HL-60 (cell line): ENCODE measurements around the gene NAALADL1.
"Not testable (repeated sequence)": the region's sequence is repeated elsewhere in the genome, so short reads cannot be mapped to it uniquely, and the experiment has no call there.

Source experiments
- DNase-seq, 2 experiments: peaks; one replicate each; pipeline ENCODE4 v3.0.0-alpha.2; 2010 to 2020; ENCODE audit warnings: low read depth in 1 of 2, low spot score in 1 of 2
- H3K27ac ChIP-seq: fragments of 250-450 bp; sonication (Bioruptor Pico); replicated peaks from 2 replicates; pipeline ENCODE4 v1.5.1; 2020; ENCODE audit warnings: mild to moderate bottlenecking, moderate library complexity
- H3K27me3 ChIP-seq: fragments of 250-450 bp; sonication (Bioruptor Pico); 2 replicates; pipeline ENCODE4 v1.5.1; 2021; ENCODE audit warnings: mild to moderate bottlenecking, moderate library complexity; ENCODE audit not compliant: insufficient read depth, poor library complexity, severe bottlenecking
- H3K4me3 ChIP-seq: replicated peaks from 2 replicates; pipeline ENCODE4 v1.5.1; 2011; ENCODE audit warnings: mild to moderate bottlenecking, control low read depth, low read length; ENCODE audit not compliant: insufficient read depth
- GABPA ChIP-seq: IDR thresholded peaks from 2 replicates; pipeline ENCODE4 v1.6.1; 2012; ENCODE audit warnings: low read depth
- POLR2AphosphoS5 ChIP-seq: IDR thresholded peaks from 2 replicates; pipeline ENCODE4 v1.6.1; 2012; ENCODE audit warnings: low read depth
- SPI1 ChIP-seq: IDR thresholded peaks from 2 replicates; pipeline ENCODE4 v1.6.1; 2012; ENCODE audit warnings: low read depth, mild to moderate bottlenecking, borderline replicate concordance
- TF ChIP-seq, protein P1 (sequence below): IDR thresholded peaks from one replicate; pipeline ENCODE4 v1.5.1; 2011; ENCODE audit warnings: low read length, control low read depth, inconsistent platforms; ENCODE audit not compliant: insufficient read depth
- TF ChIP-seq, protein P2 (sequence below): IDR thresholded peaks from 2 replicates; pipeline ENCODE4 v1.6.1; 2012; ENCODE audit warnings: low read depth; ENCODE audit not compliant: insufficient replicate concordance

The NAALADL1 gene

DNA sequence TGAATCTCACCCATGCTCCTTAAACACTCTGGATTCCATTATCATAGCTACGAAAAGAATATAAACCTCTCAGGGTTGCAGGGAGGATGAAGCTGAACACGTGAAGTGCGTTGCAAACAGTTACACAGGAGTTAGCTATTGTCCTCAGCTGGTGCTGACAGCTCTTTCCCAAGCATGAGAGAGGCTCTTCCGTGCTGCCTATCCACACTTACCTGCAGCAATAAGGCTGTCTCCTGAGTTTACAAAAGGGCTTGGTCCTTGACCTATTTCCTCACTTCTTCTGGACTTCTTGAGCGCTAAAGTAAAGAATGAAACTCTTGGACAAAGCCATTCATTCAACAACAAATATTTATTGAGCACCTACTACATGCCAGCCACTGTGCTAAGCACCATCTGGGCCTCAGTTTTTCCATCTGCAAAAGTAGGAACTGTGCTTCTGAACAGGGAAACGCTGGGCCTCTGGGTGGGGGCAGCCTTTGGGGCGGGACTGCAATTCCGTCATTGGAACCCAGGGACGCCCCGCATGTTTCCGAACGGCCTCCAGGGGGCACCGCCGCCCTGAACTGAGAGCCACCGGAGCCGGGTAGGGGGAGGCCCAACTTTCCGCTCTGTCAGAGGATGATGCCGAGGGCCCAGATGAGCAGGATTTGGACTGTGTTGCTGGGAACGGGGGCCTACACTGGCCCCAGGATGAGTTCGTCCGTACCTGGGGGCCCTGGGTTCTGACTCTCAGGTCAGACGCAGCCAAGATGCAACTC, 45.0 kb downstream of the NAALADL1 start:
- peak overlapping the region; percentile 89 for H3K27ac ChIP-seq
- peak; percentile 85 to 96 for DNase-seq
- TF ChIP-seq POLR2AphosphoS5 (no peak), GABPA (no peak), SPI1 (peak; percentile 81; the same call in 1 of the 2 replicates)
- TF ChIP-seq, protein P1, sequence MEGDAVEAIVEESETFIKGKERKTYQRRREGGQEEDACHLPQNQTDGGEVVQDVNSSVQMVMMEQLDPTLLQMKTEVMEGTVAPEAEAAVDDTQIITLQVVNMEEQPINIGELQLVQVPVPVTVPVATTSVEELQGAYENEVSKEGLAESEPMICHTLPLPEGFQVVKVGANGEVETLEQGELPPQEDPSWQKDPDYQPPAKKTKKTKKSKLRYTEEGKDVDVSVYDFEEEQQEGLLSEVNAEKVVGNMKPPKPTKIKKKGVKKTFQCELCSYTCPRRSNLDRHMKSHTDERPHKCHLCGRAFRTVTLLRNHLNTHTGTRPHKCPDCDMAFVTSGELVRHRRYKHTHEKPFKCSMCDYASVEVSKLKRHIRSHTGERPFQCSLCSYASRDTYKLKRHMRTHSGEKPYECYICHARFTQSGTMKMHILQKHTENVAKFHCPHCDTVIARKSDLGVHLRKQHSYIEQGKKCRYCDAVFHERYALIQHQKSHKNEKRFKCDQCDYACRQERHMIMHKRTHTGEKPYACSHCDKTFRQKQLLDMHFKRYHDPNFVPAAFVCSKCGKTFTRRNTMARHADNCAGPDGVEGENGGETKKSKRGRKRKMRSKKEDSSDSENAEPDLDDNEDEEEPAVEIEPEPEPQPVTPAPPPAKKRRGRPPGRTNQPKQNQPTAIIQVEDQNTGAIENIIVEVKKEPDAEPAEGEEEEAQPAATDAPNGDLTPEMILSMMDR: peak; percentile 64
- TF ChIP-seq, protein P2, sequence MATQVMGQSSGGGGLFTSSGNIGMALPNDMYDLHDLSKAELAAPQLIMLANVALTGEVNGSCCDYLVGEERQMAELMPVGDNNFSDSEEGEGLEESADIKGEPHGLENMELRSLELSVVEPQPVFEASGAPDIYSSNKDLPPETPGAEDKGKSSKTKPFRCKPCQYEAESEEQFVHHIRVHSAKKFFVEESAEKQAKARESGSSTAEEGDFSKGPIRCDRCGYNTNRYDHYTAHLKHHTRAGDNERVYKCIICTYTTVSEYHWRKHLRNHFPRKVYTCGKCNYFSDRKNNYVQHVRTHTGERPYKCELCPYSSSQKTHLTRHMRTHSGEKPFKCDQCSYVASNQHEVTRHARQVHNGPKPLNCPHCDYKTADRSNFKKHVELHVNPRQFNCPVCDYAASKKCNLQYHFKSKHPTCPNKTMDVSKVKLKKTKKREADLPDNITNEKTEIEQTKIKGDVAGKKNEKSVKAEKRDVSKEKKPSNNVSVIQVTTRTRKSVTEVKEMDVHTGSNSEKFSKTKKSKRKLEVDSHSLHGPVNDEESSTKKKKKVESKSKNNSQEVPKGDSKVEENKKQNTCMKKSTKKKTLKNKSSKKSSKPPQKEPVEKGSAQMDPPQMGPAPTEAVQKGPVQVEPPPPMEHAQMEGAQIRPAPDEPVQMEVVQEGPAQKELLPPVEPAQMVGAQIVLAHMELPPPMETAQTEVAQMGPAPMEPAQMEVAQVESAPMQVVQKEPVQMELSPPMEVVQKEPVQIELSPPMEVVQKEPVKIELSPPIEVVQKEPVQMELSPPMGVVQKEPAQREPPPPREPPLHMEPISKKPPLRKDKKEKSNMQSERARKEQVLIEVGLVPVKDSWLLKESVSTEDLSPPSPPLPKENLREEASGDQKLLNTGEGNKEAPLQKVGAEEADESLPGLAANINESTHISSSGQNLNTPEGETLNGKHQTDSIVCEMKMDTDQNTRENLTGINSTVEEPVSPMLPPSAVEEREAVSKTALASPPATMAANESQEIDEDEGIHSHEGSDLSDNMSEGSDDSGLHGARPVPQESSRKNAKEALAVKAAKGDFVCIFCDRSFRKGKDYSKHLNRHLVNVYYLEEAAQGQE: no peak
- H3K4me3 ChIP-seq: peak overlapping the region; percentile 60
- H3K27me3 ChIP-seq: no peaks in the 10 kb centered on the region

DNA sequence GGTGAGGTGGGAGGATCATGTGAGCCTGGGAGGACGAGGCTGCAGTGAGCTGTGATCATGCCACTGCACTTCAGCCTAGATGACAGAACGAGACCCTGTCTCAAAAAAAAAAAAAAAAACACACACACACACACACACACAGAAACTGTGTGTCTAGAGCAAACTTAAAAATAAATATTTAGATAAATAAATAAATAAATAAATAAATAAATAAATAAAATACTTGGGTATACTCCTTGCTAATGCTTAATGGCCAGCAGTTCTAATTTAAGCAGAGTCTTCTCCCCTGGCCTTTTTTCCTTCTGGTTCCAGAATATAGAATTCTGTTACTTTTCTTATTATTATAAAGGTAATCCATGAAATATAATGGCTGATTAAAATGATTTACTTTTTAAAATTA, 49.5 kb downstream of the NAALADL1 start:
- Histone ChIP-seq H3K27me3 (no peaks in the 10 kb centered on the region), H3K4me3 (no peak overlapping the region), H3K27ac (no peak overlapping the region)
- TF ChIP-seq POLR2AphosphoS5: no peak
- TF ChIP-seq, protein P2: no peak
- no peak for TF ChIP-seq GABPA
- TF ChIP-seq, protein P1: no peak
- TF ChIP-seq SPI1: no peak
- DNase-seq: no peak

DNA sequence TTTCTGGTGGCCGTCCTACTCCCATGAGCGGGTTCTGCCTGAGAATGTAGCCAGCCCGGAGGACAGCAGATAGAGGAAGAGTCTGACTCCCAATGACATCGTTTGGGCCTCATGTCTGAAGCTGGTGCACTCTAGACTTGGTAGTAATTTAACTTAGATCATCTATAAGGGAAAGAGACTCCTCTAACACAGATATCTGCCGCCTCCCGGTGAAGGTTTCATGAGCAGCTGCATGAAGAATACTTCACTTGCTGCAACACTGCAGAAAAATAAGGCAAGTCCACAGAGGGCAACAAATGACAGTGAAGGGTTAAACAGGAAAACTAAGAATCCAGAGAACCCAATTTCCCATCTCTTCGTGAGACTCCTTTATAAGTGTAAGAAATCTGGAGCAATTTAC, 50.3 kb downstream of the NAALADL1 start:
- H3K27ac ChIP-seq: no peak overlapping the region
- H3K27me3 ChIP-seq: no peaks in the 10 kb centered on the region
- no peak overlapping the region for H3K4me3 ChIP-seq
- no peak for DNase-seq
- TF ChIP-seq SPI1 (no peak), POLR2AphosphoS5 (no peak), GABPA (no peak)
- TF ChIP-seq, protein P1: no peak
- TF ChIP-seq, protein P2: no peak

DNA sequence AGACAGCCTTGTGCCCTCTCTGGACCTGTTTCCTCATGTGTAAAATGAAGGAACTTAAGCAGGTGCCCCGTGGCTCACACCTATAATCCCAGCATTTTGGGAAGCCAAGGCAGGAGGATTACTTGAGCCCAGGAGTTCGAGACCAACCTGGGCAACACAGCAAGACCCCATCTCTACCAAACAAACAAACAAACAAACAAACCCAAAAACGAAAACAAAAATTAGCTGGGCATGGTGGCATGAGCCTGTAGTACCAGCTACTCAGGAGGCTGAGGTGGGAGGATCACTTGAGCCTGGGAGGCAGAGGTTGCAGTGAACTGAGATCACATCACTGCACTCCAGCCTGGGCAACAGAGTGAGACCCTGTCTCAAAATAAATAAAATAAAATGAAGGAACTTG, 54.4 kb downstream of the NAALADL1 start:
- H3K27ac ChIP-seq, H3K27me3 ChIP-seq, DNase-seq, H3K4me3 ChIP-seq: not testable (repeated sequence)
